ENCODE results near the gene RALGPS2.
"Not testable (repeated sequence)": the region's sequence is repeated elsewhere in the genome, so short reads cannot be mapped to it uniquely, and the experiment has no call there.

The RALGPS2 gene

GRCh38 chr1:178946855-178947676 lies 222.0 kb downstream of the RALGPS2 start:
- DNase-seq (ENCODE audit: low spot score), result no peak
- no peak for TF ChIP-seq CTCF (IDR thresholded peaks at IDR 0.05; ENCODE audit: extremely low read depth, missing control alignments)

- no peak for TF ChIP-seq CTCF (IDR thresholded peaks at IDR 0.05; ENCODE audit: extremely low read depth, missing control alignments)
- no peak for DNase-seq (ENCODE audit: low spot score)
Observed at GRCh38 chr1:178947677-178947981, 222.6 kb downstream of the RALGPS2 start.

- TF ChIP-seq CTCF (IDR thresholded peaks at IDR 0.05; ENCODE audit: extremely low read depth, missing control alignments), result no peak
- DNase-seq (ENCODE audit: low spot score), result no peak
Observed at GRCh38 chr1:178948676-178949075, 223.6 kb downstream of the RALGPS2 start.

GRCh38 chr1:178949866-178950265 lies 224.8 kb downstream of the RALGPS2 start:
- DNase-seq (ENCODE audit: low spot score), result not testable (repeated sequence)

- no peak for DNase-seq (ENCODE audit: low spot score)
- TF ChIP-seq CTCF (IDR thresholded peaks at IDR 0.05; ENCODE audit: extremely low read depth, missing control alignments), result no peak
Observed at GRCh38 chr1:178951600-178951999, 226.6 kb downstream of the RALGPS2 start.

- no peak for TF ChIP-seq CTCF (IDR thresholded peaks at IDR 0.05; ENCODE audit: extremely low read depth, missing control alignments)
- no peak for DNase-seq (ENCODE audit: low spot score)
Observed at GRCh38 chr1:178953034-178953433, 228.0 kb downstream of the RALGPS2 start.

- TF ChIP-seq CTCF (IDR thresholded peaks at IDR 0.05; ENCODE audit: extremely low read depth, missing control alignments), result no peak
- DNase-seq (ENCODE audit: low spot score), result no peak
Observed at GRCh38 chr1:178953538-178954324, 228.7 kb downstream of the RALGPS2 start.
